H9 (cell line): Measurements from ENCODE around the gene SPN. TPM values are rescaled to one million over a fixed set of nuclear protein-coding genes. Genes with fewer than 3 reads are reported as not detected.

ENCODE experiments used
- DNase-seq: peaks from one replicate; pipeline ENCODE4 v3.0.0-alpha.2; 2017
- H2AFZ ChIP-seq: one replicate; pipeline ENCODE4 v1.6.1; 2013; ENCODE audit warnings: mild to moderate bottlenecking, low read length, control low read depth, moderate library complexity
- H2AK5ac ChIP-seq: 2 replicates; pipeline ENCODE4 v1.6.1; 2013; ENCODE audit warnings: low read length, control low read depth, mixed read lengths; ENCODE audit not compliant: insufficient read length
- H2BK120ac ChIP-seq: one replicate; pipeline ENCODE4 v1.6.1; 2013; ENCODE audit warnings: low read depth, mild to moderate bottlenecking, low read length, control low read depth, inconsistent platforms; ENCODE audit not compliant: poor library complexity, severe bottlenecking
- H2BK12ac ChIP-seq: 2 replicates; pipeline ENCODE4 v1.6.1; 2013; ENCODE audit warnings: low read length, control low read depth, mixed read lengths, low read depth; ENCODE audit not compliant: insufficient read length
- H2BK15ac ChIP-seq: 2 replicates; pipeline ENCODE4 v1.6.1; 2013; ENCODE audit warnings: low read depth, low read length, control low read depth
- H2BK20ac ChIP-seq: one replicate; pipeline ENCODE4 v1.6.1; 2013; ENCODE audit warnings: low read depth, mild to moderate bottlenecking, low read length, control low read depth, inconsistent platforms; ENCODE audit not compliant: poor library complexity, severe bottlenecking
- H2BK5ac ChIP-seq: 2 replicates; pipeline ENCODE4 v1.6.1; 2013; ENCODE audit warnings: low read length, control low read depth, mixed read lengths; ENCODE audit not compliant: insufficient read length
- H3K14ac ChIP-seq: 2 replicates; pipeline ENCODE4 v1.6.1; 2013; ENCODE audit warnings: low read length, control low read depth; ENCODE audit not compliant: insufficient read depth
- H3K18ac ChIP-seq: 2 replicates; pipeline ENCODE4 v1.6.1; 2013; ENCODE audit warnings: low read depth, mild to moderate bottlenecking, mixed read lengths, low read length, control low read depth; ENCODE audit not compliant: insufficient read length
- H3K23ac ChIP-seq: 2 replicates; pipeline ENCODE4 v1.6.1; 2013; ENCODE audit warnings: low read length, control low read depth, mixed read lengths, low read depth; ENCODE audit not compliant: insufficient read length
- H3K23me2 ChIP-seq: 2 replicates; pipeline ENCODE4 v1.6.1; 2013; ENCODE audit warnings: low read depth, mild to moderate bottlenecking, mixed read lengths, low read length, control low read depth; ENCODE audit not compliant: insufficient read length, poor library complexity, severe bottlenecking
- H3K27ac ChIP-seq: 2 replicates; pipeline ENCODE4 v1.5.1; 2013; ENCODE audit warnings: low read length, control low read depth, mixed read lengths, low read depth; ENCODE audit not compliant: insufficient read length
- H3K27me3 ChIP-seq: 2 replicates; pipeline ENCODE4 v1.6.1; 2013; ENCODE audit warnings: low read length, control low read depth, inconsistent platforms; ENCODE audit not compliant: insufficient read depth
- H3K4ac ChIP-seq: 2 replicates; pipeline ENCODE4 v1.6.1; 2013; ENCODE audit warnings: low read depth, mild to moderate bottlenecking, control low read depth, inconsistent platforms, low read length, moderate library complexity
- H3K4me1 ChIP-seq: 2 replicates; pipeline ENCODE4 v1.6.1; 2013; ENCODE audit warnings: low read length, control low read depth, inconsistent platforms; ENCODE audit not compliant: insufficient read depth
- H3K4me2 ChIP-seq: 2 replicates; pipeline ENCODE4 v1.6.1; 2013; ENCODE audit warnings: low read length, control low read depth, mixed read lengths; ENCODE audit not compliant: insufficient read length, insufficient read depth
- H3K56ac ChIP-seq: 2 replicates; pipeline ENCODE4 v1.6.1; 2013; ENCODE audit warnings: low read depth, mild to moderate bottlenecking, mixed read lengths, low read length, control low read depth; ENCODE audit not compliant: insufficient read length
- H3K79me1 ChIP-seq: 2 replicates; pipeline ENCODE4 v1.6.1; 2013; ENCODE audit warnings: low read depth, mild to moderate bottlenecking, moderate library complexity, low read length, control low read depth, inconsistent platforms; ENCODE audit not compliant: insufficient read depth, poor library complexity, severe bottlenecking
- H3K79me2 ChIP-seq: 2 replicates; pipeline ENCODE4 v1.6.1; 2013; ENCODE audit warnings: low read length, control low read depth, inconsistent platforms; ENCODE audit not compliant: insufficient read depth
- H3K9ac ChIP-seq: 2 replicates; pipeline ENCODE4 v1.6.1; 2013; ENCODE audit warnings: low read length, control low read depth, mixed read lengths; ENCODE audit not compliant: insufficient read length; ENCODE audit errors: extremely low read depth
- H3K9me3 ChIP-seq: one replicate; pipeline ENCODE4 v1.6.1; 2013; ENCODE audit warnings: low read depth, low read length, inconsistent platforms; ENCODE audit not compliant: control insufficient read depth
- H3T11ph ChIP-seq: one replicate; pipeline ENCODE4 v1.6.1; 2013; ENCODE audit warnings: mild to moderate bottlenecking, low read length, control low read depth, inconsistent platforms
- H4K20me1 ChIP-seq: one replicate; pipeline ENCODE4 v1.6.1; 2013; ENCODE audit not compliant: control insufficient read depth, insufficient read length, insufficient read depth
- H4K5ac ChIP-seq: 2 replicates; pipeline ENCODE4 v1.6.1; 2013; ENCODE audit warnings: low read depth, mild to moderate bottlenecking, mixed read lengths, low read length, control low read depth; ENCODE audit not compliant: insufficient read length
- H4K8ac ChIP-seq: replicated peaks from 2 replicates; pipeline ENCODE4 v1.6.1; 2013; ENCODE audit warnings: low read length, control low read depth, mixed read lengths, low read depth; ENCODE audit not compliant: insufficient read length
- H4K91ac ChIP-seq: 2 replicates; pipeline ENCODE4 v1.6.1; 2013; ENCODE audit warnings: low read depth, mild to moderate bottlenecking, moderate library complexity, mixed read lengths, low read length, control low read depth; ENCODE audit not compliant: insufficient read length
- H3K27ac Mint-ChIP-seq, 3 experiments: 2 replicates in 2 of 3; 3 replicates in 1 of 3; pipeline ENCODE4 v1.8.0; 2020 to 2021; ENCODE audit warnings: mixed read lengths in 3 of 3, mild to moderate bottlenecking in 1 of 3, moderate library complexity in 1 of 3
- H3K27me3 Mint-ChIP-seq: 2 replicates; pipeline ENCODE4 v1.8.0; 2021; ENCODE audit warnings: low read depth, mild to moderate bottlenecking, moderate library complexity, mixed read lengths
- H3K36me3 Mint-ChIP-seq, 3 experiments: 2 replicates in 2 of 3; 3 replicates in 1 of 3; pipeline ENCODE4 v1.8.0; 2020 to 2021; ENCODE audit warnings: low read depth in 3 of 3, mixed read lengths in 3 of 3; ENCODE audit not compliant: insufficient read depth in 1 of 3
- H3K4me1 Mint-ChIP-seq, 2 experiments: 2 replicates each; pipeline ENCODE4 v1.8.0; 2020; ENCODE audit warnings: mixed read lengths in 2 of 2
- H3K4me3 Mint-ChIP-seq, 2 experiments: 2 replicates in 1 of 2; 3 replicates in 1 of 2; pipeline ENCODE4 v1.8.0; 2020 to 2021; ENCODE audit warnings: mild to moderate bottlenecking in 2 of 2, mixed read lengths in 2 of 2, moderate library complexity in 1 of 2
- H3K9me3 Mint-ChIP-seq, 2 experiments: 2 replicates in 1 of 2; 3 replicates in 1 of 2; pipeline ENCODE4 v1.8.0; 2020; ENCODE audit warnings: mild to moderate bottlenecking in 2 of 2, mixed read lengths in 2 of 2, moderate library complexity in 1 of 2
- CTCF ChIP-seq: fragments of 200-600 bp; sonication (generic); conservative IDR thresholded peaks from 3 replicates; pipeline ENCODE4 v1.8.0; 2021; ENCODE audit warnings: antibody characterized with exemption, mild to moderate bottlenecking
- WGBS: extraction: QIAGEN DNeasy Blood & Tissue Kit; methylation state at CpG from one replicate; pipeline ENCODE4 v1.1.7; 2013; ENCODE audit warnings: missing lambda C conversion rate, low lambda C conversion rate, mixed read lengths; ENCODE audit not compliant: insufficient read length; ENCODE audit errors: extremely low coverage; 5-methylcytosine and 5-hydroxymethylcytosine counted together
- total RNA-seq: library from RNA; stranded (reverse); gene quantifications from 2 replicates; pipeline ENCODE4 v1.2.1, GENCODE V29; 2021

The SPN gene
- total RNA-seq, 1 experiment from 2014 or later: 0.77 TPM

DNA sequence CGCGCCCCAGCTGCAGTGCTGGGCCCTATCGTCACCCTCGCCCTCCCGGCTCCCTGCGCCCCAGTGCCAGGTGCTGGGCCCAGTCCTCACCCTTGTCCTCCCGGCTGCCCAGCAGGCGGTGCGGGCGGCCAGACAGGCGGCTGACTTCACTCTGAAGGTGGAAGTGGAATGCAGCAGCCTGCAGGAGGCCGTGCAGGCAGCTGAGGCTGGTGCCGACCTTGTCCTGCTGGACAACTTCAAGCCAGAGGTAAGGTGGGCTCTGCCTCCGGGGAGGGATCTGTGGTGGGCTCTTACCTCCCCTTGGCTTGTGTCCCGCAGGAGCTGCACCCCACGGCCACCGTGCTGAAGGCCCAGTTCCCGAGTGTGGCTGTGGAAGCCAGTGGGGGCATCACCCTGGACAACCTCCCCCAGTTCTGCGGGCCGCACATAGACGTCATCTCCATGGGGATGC, 33.9 kb downstream of the SPN start:
- no peak overlapping the region for H3K27ac Mint-ChIP-seq
- Histone ChIP-seq H3K27ac (no peak overlapping the region), H2BK15ac (no peak overlapping the region), H3K4me1 (no peaks in the 10 kb centered on the region; the same call in 1 of the 2 replicates), H3K14ac (no peak overlapping the region), H4K91ac (no peak overlapping the region), H3K79me1 (no peaks in the 10 kb centered on the region), H2BK12ac (no peak overlapping the region), H3K56ac (no peak overlapping the region), H2AFZ (no peak overlapping the region), H3K23me2 (no peaks in the 10 kb centered on the region), H3K9ac (no peak overlapping the region), H2BK20ac (no peak overlapping the region), H3K23ac (no peak overlapping the region), H4K5ac (no peak overlapping the region), H3K18ac (no peak overlapping the region), H3K4me2 (no peak overlapping the region), H2BK120ac (no peak overlapping the region), H2BK5ac (no peak overlapping the region), H3K27me3 (no peaks in the 10 kb centered on the region), H3K4ac (no peak overlapping the region), H3T11ph (no peak overlapping the region), H3K79me2 (no peaks in the 10 kb centered on the region), H4K20me1 (no peaks in the 10 kb centered on the region), H2AK5ac (no peak overlapping the region), H3K9me3 (no peaks in the 10 kb centered on the region), H4K8ac (no peak overlapping the region)
- H3K27me3 Mint-ChIP-seq: no peaks in the 10 kb centered on the region
- DNase-seq: no peak
- H3K36me3 Mint-ChIP-seq: peaks cover 28 to 36% (median 34%) of the 10 kb centered on the region in 3 experiments
- no CpG with 5 or more reads among the region's 21 CpGs for WGBS
- peaks cover 19 to 21% of the 10 kb centered on the region in 2 experiments for H3K4me1 Mint-ChIP-seq
- TF ChIP-seq CTCF: no peak
- H3K9me3 Mint-ChIP-seq: peaks cover 6 to 13% of the 10 kb centered on the region in 2 experiments
- no peak overlapping the region for H3K4me3 Mint-ChIP-seq
